Tibial artery (tissue), 4 donors: ENCODE results near the gene TLN1.

Experiments
- DNase-seq, 2 donors: peaks; one replicate each; pipeline ENCODE4 v3.0.0-alpha.2; 2019
- H3K27ac ChIP-seq, 2 donors: fragments of 200-600 bp; sonication (generic) in 1 of 2; 1 replicate in 1 of 2; 2 replicates in 1 of 2; pipeline ENCODE4 v1.5.1; 2018 to 2019; ENCODE audit warnings: mild to moderate bottlenecking in 1 of 2
- H3K27me3 ChIP-seq, 2 donors: fragments of 200-600 bp; sonication (generic) in 1 of 2; one replicate each; pipeline versions ENCODE4 v1.5.1 to v1.6.0; 2016 to 2019
- H3K36me3 ChIP-seq, 3 donors: fragments of 200-600 bp; sonication (generic) in 2 of 3; one replicate each; pipeline ENCODE4 v1.5.1; 2016 to 2019; ENCODE audit warnings: mild to moderate bottlenecking in 2 of 3
- H3K4me1 ChIP-seq, 4 donors: fragments of 200-600 bp; sonication (generic) in 2 of 4; 1 replicate in 3 of 4; 2 replicates in 1 of 4; pipeline ENCODE4 v1.5.1; 2016 to 2019
- H3K4me3 ChIP-seq, 2 donors: fragments of 200-600 bp; sonication (generic) in 1 of 2; 1 replicate in 1 of 2; 2 replicates in 1 of 2; pipeline ENCODE4 v1.5.1; 2018 to 2019; ENCODE audit warnings: mild to moderate bottlenecking in 2 of 2
- H3K9me3 ChIP-seq, 3 donors: fragments of 200-600 bp; sonication (generic) in 1 of 3; one replicate each; pipeline ENCODE4 v1.5.1; 2016 to 2019
- intact Hi-C: fragments of 100-400 bp; cut with DNase I; formaldehyde crosslinking; loops from one replicate; pipeline ENCODE4 v1.15.0; 2023; ENCODE audit warnings: low total_unique reads
- TF ChIP-seq, protein P1 (sequence below), 2 experiments: fragments of 200-600 bp in 1 of 2; fragments of 450-650 bp in 1 of 2; IDR thresholded peaks; one replicate each; pipeline ENCODE4 v1.5.1; 2017 to 2019; ENCODE audit warnings: antibody characterized with exemption in 2 of 2, mild to moderate bottlenecking in 1 of 2, moderate library complexity in 1 of 2

The TLN1 gene

GRCh38 chr9:35683323-35683722, 48.7 kb downstream of the TLN1 start:
- Histone ChIP-seq H3K27ac (peak overlapping the region; percentile 96 to 97), H3K9me3 (no peaks in the 10 kb centered on the region), H3K4me1 (peaks cover 0 to 58% (median 28%) of the 10 kb centered on the region in 4 donors), H3K27me3 (no peaks in the 10 kb centered on the region), H3K36me3 (peaks cover 67 to 70% (median 67%) of the 10 kb centered on the region in 3 donors), H3K4me3 (peak overlapping the region; percentile 93 to 94)
- TF ChIP-seq, protein P1, sequence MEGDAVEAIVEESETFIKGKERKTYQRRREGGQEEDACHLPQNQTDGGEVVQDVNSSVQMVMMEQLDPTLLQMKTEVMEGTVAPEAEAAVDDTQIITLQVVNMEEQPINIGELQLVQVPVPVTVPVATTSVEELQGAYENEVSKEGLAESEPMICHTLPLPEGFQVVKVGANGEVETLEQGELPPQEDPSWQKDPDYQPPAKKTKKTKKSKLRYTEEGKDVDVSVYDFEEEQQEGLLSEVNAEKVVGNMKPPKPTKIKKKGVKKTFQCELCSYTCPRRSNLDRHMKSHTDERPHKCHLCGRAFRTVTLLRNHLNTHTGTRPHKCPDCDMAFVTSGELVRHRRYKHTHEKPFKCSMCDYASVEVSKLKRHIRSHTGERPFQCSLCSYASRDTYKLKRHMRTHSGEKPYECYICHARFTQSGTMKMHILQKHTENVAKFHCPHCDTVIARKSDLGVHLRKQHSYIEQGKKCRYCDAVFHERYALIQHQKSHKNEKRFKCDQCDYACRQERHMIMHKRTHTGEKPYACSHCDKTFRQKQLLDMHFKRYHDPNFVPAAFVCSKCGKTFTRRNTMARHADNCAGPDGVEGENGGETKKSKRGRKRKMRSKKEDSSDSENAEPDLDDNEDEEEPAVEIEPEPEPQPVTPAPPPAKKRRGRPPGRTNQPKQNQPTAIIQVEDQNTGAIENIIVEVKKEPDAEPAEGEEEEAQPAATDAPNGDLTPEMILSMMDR (IDR thresholded peaks at IDR 0.05) = no peak
- peak in 1 of 2 donors; percentile 14 for DNase-seq
- intact Hi-C loops = no loop called here

- H3K9me3 ChIP-seq = no peaks in the 10 kb centered on the region
- peak overlapping the region; percentile 93 to 94 for H3K4me3 ChIP-seq
- TF ChIP-seq, protein P1 (IDR thresholded peaks at IDR 0.05) = no peak
- peak overlapping the region; percentile 96 to 97 for H3K27ac ChIP-seq
- no peaks in the 10 kb centered on the region for H3K27me3 ChIP-seq
- intact Hi-C loops = no loop called here
- no peak for DNase-seq
- peaks cover 61 to 64% (median 61%) of the 10 kb centered on the region in 3 donors for H3K36me3 ChIP-seq
- peaks cover 0 to 61% (median 28%) of the 10 kb centered on the region in 4 donors for H3K4me1 ChIP-seq
Observed at GRCh38 chr9:35682520-35683315, 49.3 kb downstream of the TLN1 start.

DNA sequence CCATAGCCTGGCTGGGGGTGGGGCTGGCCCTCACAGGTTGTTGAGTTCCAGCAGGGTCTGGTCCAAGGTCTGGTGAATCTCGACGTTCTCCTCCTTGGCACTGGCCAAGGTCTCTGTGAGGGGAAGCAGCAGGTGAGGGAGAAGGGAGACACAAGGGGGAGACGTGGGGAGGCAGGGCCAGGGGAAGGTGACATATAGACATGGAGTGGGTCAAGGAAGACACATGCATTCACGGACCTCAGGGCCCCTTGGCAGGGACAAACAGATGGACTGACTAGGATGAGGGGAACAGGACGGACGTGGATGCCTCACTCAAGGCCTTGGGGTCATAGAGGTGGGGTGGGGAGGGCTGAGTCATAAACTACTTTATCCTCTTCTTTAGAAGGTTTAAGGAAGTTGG, 49.9 kb downstream of the TLN1 start:
- no peaks in the 10 kb centered on the region for H3K27me3 ChIP-seq
- H3K36me3 ChIP-seq = peaks cover 54 to 57% (median 54%) of the 10 kb centered on the region in 3 donors
- peaks cover 0 to 61% (median 28%) of the 10 kb centered on the region in 4 donors for H3K4me1 ChIP-seq
- no peak for DNase-seq
- TF ChIP-seq, protein P1 (IDR thresholded peaks at IDR 0.05) = no peak
- H3K27ac ChIP-seq = peak overlapping the region; percentile 96 to 97
- H3K4me3 ChIP-seq = peak overlapping the region; percentile 93 to 94
- intact Hi-C loops = no loop called here
- H3K9me3 ChIP-seq = no peaks in the 10 kb centered on the region

- peak overlapping the region; percentile 96 to 97 for H3K27ac ChIP-seq
Observed at GRCh38 chr9:35681341-35682002, 50.5 kb downstream of the TLN1 start.

DNA sequence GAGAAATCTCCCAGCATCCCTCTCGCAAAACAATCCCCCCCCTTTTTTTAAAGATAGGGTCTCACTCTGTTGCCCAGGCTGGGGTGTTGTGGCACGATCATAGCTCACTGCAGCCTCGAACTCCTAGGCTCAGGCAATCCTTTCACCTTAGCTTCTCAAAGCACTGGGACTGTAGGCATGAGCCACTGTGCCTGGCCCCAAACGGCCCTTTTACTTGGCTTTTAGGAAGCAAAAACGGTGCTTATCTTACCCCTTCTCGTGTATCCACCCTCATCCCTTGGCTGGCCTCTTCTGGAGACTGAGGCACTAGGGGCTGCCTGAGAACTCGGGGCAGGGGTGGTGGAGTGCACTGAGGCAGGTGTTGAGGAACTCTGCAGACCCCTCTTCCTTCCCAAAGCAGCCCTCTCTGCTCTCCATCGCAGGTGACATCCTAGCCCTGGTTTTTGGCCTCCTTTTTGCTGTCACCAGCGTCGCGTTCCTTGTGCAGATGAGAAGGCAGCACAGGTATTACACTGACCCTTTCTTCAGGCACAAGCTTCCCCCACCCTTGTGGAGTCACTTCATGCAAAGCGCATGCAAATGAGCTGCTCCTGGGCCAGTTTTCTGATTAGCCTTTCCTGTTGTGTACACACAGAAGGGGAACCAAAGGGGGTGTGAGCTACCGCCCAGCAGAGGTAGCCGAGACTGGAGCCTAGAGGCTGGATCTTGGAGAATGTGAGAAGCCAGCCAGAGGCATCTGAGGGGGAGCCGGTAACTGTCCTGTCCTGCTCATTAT, 51.5 kb downstream of the TLN1 start:
- intact Hi-C loops = no loop called here
- no peaks in the 10 kb centered on the region for H3K27me3 ChIP-seq
- peak in 1 of 2 donors; percentile 84 for DNase-seq
- no peaks in the 10 kb centered on the region for H3K9me3 ChIP-seq
- H3K4me1 ChIP-seq = peaks cover 0 to 63% (median 36%) of the 10 kb centered on the region in 4 donors
- no peak overlapping the region for H3K4me3 ChIP-seq
- H3K27ac ChIP-seq = peak overlapping the region; percentile 96 to 97
- TF ChIP-seq, protein P1 (IDR thresholded peaks at IDR 0.05) = no peak
- H3K36me3 ChIP-seq = peaks cover 39 to 42% (median 39%) of the 10 kb centered on the region in 3 donors

More at GRCh38 chr9:35681341-35682002, 50.5 kb downstream of the TLN1 start:
- TF ChIP-seq, protein P1 (IDR thresholded peaks at IDR 0.05) = no peak
- H3K4me3 ChIP-seq = no peak overlapping the region
- H3K36me3 ChIP-seq = peaks cover 48 to 51% (median 49%) of the 10 kb centered on the region in 3 donors
- peaks cover 0 to 61% (median 28%) of the 10 kb centered on the region in 4 donors for H3K4me1 ChIP-seq
- DNase-seq = peak in 1 of 2 donors; percentile 78
- H3K27me3 ChIP-seq = no peaks in the 10 kb centered on the region
- H3K9me3 ChIP-seq = no peaks in the 10 kb centered on the region
- intact Hi-C loops = no loop called here
